GM19193 (cell line): ENCODE measurements around the gene LMAN2.

Source experiments
- POLR2A ChIP-seq: IDR thresholded peaks from 4 replicates; pipeline ENCODE4 v1.6.1; 2011; ENCODE audit not compliant: insufficient read depth, insufficient read length; ENCODE audit errors: extremely low read depth

Gene LMAN2

DNA sequence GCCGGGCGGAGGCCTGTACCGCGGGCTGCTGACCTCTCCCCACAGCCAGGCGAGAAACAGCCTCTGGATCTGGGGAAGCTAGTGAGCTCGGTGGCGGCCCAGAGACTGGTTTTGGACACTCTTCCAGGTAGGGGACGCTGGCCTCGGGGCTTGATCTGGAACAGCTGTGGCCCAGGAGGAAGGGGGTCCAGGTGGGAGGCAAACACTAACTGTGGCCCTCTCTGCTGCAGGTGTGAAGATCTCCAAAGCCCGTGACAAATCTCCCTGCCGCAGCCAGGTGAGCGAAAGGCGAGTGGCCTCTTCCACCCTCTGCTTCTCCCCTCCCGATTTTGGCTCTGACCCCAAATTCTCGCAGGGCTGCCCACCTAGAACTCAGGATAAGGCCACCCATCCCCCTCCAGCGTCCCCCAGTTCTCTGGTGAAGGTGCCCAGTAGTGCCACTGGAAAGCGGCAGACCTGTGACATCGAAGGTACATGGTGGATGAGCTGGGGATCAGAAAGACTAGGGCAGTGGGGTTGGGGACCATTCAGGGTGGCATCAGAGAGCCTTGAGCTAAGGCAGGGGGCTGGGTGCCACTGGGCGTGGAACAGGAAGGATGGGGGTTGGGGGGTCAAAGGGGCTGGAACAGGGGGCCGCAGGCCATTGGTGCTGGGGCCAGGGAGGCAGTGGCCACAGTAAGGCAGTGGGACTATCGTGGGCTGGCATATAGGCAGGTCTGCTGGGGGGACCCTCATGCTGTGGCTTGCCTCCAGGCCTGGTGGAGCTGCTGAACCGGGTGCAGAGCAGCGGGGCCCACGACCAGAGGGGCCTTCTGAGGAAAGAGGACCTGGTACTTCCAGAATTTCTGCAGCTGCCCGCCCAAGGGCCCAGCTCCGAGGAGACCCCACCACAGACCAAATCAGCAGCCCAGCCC, 19.9 kb upstream of the LMAN2 start:
- TF ChIP-seq POLR2A: no peak

GRCh38 chr5:177370488-177371119, 19.1 kb upstream of the LMAN2 start:
- TF ChIP-seq POLR2A: no peak

DNA sequence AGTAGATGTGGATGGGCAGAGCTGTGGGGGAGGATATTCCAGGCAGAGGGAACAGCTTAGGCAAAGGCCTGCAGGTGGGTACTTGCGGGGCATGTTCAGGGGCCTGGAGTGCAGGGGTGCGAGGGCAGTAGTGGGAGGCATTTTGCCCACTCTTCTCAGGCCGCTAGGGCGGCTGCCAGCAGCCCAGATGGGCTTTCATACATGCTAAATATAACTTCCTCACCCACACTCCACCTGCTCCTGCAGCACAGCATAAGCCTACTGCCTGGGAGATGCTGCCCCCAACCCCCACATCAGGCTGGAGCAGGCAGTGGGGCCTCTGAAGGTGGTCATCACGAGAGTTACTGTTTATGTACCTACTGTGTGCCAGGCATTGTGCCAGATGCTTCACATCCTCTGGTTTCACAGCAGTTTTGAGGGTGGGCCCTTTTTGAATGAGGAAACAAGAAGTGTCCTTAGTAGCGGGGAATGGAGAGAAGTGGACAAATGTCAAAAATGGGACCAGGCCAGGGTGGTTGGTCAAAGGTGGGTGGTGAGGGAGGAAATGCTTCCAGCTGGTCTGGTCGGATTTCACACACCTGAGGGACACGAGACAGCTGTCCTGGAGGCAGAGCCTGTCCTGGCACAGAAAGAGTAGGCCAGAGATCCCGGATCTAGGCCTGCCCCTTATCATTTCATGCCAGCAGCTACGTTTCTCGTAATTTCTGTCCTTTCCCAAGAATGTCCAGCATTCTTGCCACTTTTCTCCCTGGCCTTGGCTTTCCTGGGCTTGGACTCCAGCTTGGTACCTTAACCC, 18.4 kb upstream of the LMAN2 start:
- no peak for TF ChIP-seq POLR2A

DNA sequence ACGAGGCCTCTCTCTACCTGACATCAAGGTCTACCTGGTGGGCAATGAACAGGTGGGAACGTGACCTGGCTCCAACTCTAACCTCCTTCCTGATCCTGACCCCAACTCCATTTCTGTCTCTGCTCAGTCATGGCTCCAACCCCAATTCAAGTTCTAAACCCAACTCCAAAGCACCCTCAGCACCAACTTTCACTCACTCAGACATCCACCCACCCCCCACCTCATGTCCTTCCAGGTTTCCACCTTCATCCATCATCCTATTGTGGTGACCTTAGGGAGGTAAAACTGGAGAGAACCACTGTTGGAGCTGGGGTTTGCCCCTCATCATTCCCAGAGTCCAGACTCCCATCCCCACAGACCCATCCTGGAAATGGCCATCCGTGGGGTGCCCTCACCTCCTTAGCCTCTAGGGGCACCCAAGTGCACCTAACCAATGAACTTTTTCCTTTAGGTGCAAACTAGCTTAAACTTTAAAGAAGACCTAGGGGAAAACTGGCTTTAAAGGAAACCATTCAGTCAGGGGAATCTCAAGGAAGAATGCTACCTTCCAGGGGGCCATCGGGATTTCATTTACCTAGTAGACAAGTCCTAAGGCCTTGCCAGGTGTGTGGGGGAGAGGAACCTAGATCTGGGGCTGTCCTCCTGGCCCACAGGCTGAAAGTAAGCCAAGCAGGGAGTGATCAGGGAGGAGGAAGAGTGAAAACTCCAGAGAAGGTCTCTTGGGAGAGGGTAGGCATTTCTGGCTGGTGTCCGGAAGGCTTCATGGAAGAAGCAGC, 17.6 kb upstream of the LMAN2 start:
- no peak for TF ChIP-seq POLR2A

DNA sequence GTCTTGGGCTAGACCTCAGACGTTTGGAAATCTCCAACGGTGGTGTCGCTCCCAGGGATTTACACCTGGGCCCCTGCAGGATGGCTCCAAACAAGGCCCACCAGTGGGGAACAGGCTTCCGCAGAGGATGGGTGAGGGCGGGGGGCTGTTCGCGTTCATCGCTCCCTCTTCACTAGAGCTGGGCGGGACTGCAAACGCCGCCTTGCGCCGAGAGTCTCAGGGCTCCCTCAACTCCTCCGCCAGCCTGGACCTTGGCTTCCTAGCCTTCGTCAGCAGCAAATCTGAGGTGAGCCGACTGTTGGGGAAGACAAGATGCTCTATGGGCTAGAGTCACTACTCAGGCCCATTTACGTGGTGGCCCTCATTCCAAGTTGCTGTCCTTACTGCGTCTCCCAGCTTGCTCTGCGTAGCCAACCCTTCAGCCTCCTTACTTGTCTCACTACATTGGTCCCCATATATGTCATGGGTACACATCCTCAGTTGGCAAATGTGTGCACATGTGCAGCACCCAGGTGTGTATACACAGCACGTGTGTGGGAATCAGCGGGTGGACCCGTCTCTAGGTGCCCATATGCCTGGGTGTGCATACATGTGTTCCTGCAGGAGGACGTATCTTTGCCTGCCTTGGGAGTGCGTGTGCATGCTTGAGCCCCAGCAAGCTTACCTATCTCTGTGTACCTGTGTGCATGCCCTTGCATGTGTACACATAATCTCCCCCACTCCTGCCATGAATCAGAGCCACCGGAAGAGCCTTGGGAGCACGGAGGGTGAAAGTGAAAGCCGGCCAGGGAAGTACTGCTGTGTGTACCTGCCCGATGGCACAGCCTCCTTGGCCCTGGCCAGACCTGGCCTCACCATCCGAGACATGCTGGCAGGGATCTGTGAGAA, 16.8 kb upstream of the LMAN2 start:
- no peak for TF ChIP-seq POLR2A

- TF ChIP-seq POLR2A: no peak
These were observed 15.9 kb upstream of the LMAN2 start for GRCh38 chr5:177367323-177367848.

- no peak for TF ChIP-seq POLR2A
These were observed 15.3 kb upstream of the LMAN2 start for GRCh38 chr5:177366528-177367322.

- TF ChIP-seq POLR2A: no peak
These were observed 14.5 kb upstream of the LMAN2 start for GRCh38 chr5:177365845-177366527.

DNA sequence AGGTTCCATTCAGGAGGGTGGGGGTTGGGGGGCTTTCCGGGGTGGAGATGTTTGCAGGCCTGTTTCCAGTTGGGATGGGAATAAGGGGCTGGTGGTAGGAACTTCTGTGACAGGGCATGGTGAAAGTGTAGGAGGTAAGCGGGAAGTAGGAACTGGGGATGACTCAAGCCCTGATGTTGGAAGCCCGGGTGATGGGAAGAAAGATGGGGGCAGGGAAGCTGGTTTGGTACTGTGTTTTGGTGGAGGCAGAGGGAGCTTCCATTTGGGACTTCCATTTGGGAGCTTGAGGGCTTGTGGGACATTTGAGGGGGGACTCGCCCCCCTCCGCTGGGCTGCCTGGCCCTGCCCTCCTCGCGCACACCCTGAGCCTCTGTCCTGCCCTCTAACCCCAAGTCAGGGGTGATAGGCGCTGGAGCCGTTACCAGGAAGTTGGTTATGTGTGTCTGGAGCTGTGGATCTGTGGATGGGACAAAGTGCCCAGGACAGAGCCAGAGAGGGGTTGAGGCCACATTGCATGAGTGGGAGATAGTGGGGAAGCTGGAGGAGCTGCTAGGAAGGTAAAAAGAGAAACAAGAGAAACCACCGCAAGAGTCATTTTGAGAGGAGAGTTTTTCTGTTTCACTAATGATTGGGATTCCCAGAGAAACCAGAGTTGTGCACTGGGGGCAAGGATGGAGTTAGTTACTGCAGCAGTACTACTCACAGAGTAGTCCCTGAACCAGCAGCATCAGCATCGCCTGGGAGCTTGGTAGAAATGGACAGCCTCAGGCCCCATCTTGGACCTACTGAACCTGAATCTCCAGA, 12.9 kb upstream of the LMAN2 start:
- TF ChIP-seq POLR2A: peak; percentile 11

GRCh38 chr5:177363565-177363964, 12.1 kb upstream of the LMAN2 start:
- TF ChIP-seq POLR2A: no peak

GRCh38 chr5:177362610-177363507, 11.4 kb upstream of the LMAN2 start:
- TF ChIP-seq POLR2A: peak; percentile 15

DNA sequence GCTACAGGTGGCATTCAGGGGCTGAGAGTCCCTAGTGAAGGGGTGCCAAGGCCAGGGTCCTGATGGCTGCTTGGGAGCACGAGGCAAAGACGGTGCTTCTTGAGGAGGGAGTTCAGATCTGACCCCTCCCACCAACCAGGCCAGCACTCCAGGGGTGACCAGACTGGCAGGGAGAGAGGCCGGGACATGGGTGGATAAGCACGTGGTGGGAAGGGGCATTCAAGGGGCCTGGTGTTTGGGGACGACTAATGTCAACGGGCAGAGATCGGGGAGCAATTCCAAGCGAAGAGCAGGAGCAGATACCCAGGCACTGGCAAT, 10.8 kb upstream of the LMAN2 start:
- TF ChIP-seq POLR2A: no peak
